ENCODE results near the gene LOXL1. TPM values are rescaled to one million over a fixed set of nuclear protein-coding genes. Genes with fewer than 3 reads are reported as not detected.

The LOXL1 gene
- total RNA-seq, 1 experiment from 2014 or later: not detected

DNA sequence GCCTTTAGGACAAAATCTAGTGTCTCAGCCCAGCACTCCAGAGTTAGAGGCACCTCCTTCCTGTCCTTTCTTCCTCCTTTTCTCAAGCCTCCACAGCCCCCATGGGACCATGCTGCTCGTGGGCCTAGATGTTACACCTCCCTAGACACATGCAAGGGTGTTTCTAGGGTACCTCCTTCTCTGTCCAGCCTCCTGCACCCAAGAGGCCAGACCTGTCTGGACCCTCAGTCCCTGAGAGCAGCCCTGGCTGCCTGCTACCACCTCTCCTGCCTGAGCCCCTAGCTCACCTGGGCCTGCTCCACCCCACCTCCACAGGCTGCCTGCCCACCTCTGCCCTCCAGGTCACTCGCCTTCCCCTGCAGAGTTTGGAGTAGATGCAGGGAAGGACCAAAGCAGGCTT is 5.2 kb downstream of the LOXL1 start:
- no peak overlapping the region for H3K27ac ChIP-seq (ENCODE audit: low read length)
- no peak overlapping the region for H3K4me2 ChIP-seq (ENCODE audit: low read depth, low read length, poor library complexity, severe bottlenecking)
- no peak overlapping the region for H3K9ac ChIP-seq (ENCODE audit: low read length)
- H3K27me3 ChIP-seq (ENCODE audit: low read length): no peaks in the 10 kb centered on the region
- no peak overlapping the region for H2AFZ ChIP-seq (ENCODE audit: low read length)
- H3K79me2 ChIP-seq (ENCODE audit: low read length): no peaks in the 10 kb centered on the region
- no peaks in the 10 kb centered on the region for H3K36me3 ChIP-seq (ENCODE audit: insufficient read depth, low read length)
- H3K9me3 ChIP-seq (ENCODE audit: low read length): no peaks in the 10 kb centered on the region
- DNase-seq: no peak
- H3K4me1 ChIP-seq (ENCODE audit: low read length): no peaks in the 10 kb centered on the region
- no peaks in the 10 kb centered on the region for H3K9me2 ChIP-seq (replicated peaks; ENCODE audit: insufficient read depth, low read length)
- no peaks in the 10 kb centered on the region for H4K20me1 ChIP-seq (ENCODE audit: insufficient read depth, low read depth, low read length)
- H3K4me3 ChIP-seq (ENCODE audit: low read length): no peak overlapping the region

- H3K9me2 ChIP-seq (replicated peaks; ENCODE audit: insufficient read depth, low read length): no peaks in the 10 kb centered on the region
- no peak for DNase-seq
- no peaks in the 10 kb centered on the region for H3K79me2 ChIP-seq (ENCODE audit: low read length)
- no peak overlapping the region for H3K4me3 ChIP-seq (ENCODE audit: low read length)
- H3K36me3 ChIP-seq (ENCODE audit: insufficient read depth, low read length): no peaks in the 10 kb centered on the region
- no peaks in the 10 kb centered on the region for H3K9me3 ChIP-seq (ENCODE audit: low read length)
- no peak overlapping the region for H2AFZ ChIP-seq (ENCODE audit: low read length)
- no peaks in the 10 kb centered on the region for H4K20me1 ChIP-seq (ENCODE audit: insufficient read depth, low read depth, low read length)
- H3K9ac ChIP-seq (ENCODE audit: low read length): no peak overlapping the region
- no peak overlapping the region for H3K27ac ChIP-seq (ENCODE audit: low read length)
- no peak overlapping the region for H3K4me2 ChIP-seq (ENCODE audit: low read depth, low read length, poor library complexity, severe bottlenecking)
- H3K27me3 ChIP-seq (ENCODE audit: low read length): no peaks in the 10 kb centered on the region
- no peaks in the 10 kb centered on the region for H3K4me1 ChIP-seq (ENCODE audit: low read length)
Observed at GRCh38 chr15:73932381-73933191, 6.3 kb downstream of the LOXL1 start.

GRCh38 chr15:73934281-73934680 is 8.0 kb downstream of the LOXL1 start:
- H3K79me2 ChIP-seq (ENCODE audit: low read length): no peaks in the 10 kb centered on the region
- H3K27ac ChIP-seq (ENCODE audit: low read length): no peak overlapping the region
- H3K9me3 ChIP-seq (ENCODE audit: low read length): no peaks in the 10 kb centered on the region
- no peak overlapping the region for H3K9ac ChIP-seq (ENCODE audit: low read length)
- no peaks in the 10 kb centered on the region for H3K4me1 ChIP-seq (ENCODE audit: low read length)
- H3K36me3 ChIP-seq (ENCODE audit: insufficient read depth, low read length): no peaks in the 10 kb centered on the region
- H2AFZ ChIP-seq (ENCODE audit: low read length): no peak overlapping the region
- no peak overlapping the region for H3K4me2 ChIP-seq (ENCODE audit: low read depth, low read length, poor library complexity, severe bottlenecking)
- H4K20me1 ChIP-seq (ENCODE audit: insufficient read depth, low read depth, low read length): no peaks in the 10 kb centered on the region
- H3K9me2 ChIP-seq (replicated peaks; ENCODE audit: insufficient read depth, low read length): no peaks in the 10 kb centered on the region
- H3K4me3 ChIP-seq (ENCODE audit: low read length): no peak overlapping the region
- H3K27me3 ChIP-seq (ENCODE audit: low read length): no peaks in the 10 kb centered on the region
- DNase-seq: no peak

GRCh38 chr15:73935547-73935946 is 9.3 kb downstream of the LOXL1 start:
- Histone ChIP-seq H3K27me3 (ENCODE audit: low read length) (no peaks in the 10 kb centered on the region), H4K20me1 (ENCODE audit: insufficient read depth, low read depth, low read length) (no peaks in the 10 kb centered on the region), H3K4me2 (ENCODE audit: low read depth, low read length, poor library complexity, severe bottlenecking) (no peak overlapping the region), H3K79me2 (ENCODE audit: low read length) (no peaks in the 10 kb centered on the region), H3K9ac (ENCODE audit: low read length) (no peak overlapping the region), H3K4me1 (ENCODE audit: low read length) (no peaks in the 10 kb centered on the region), H3K9me2 (replicated peaks; ENCODE audit: insufficient read depth, low read length) (no peaks in the 10 kb centered on the region), H2AFZ (ENCODE audit: low read length) (no peak overlapping the region), H3K36me3 (ENCODE audit: insufficient read depth, low read length) (no peaks in the 10 kb centered on the region), H3K4me3 (ENCODE audit: low read length) (no peak overlapping the region), H3K27ac (ENCODE audit: low read length) (no peak overlapping the region), H3K9me3 (ENCODE audit: low read length) (no peaks in the 10 kb centered on the region)
- no peak for DNase-seq

DNA sequence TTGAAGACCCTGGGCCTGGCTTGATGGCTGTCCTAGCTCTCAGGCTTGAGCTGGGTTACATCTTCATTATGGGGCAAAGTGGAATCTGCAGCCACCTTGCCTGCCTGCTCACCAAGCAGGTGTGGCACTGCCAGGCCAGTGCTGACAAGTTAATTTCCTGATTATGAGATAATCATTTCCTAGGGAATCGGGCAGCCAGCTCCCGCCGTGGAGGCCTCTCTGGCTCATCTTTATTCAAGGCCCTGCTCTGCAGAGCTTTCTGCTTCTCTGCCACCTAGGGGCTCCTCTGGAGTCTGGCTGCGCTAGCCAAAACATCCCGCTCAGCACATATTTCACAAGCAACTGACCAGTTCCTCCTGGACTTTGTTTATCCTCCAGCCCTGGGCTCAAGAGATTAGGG is 9.9 kb downstream of the LOXL1 start:
- H3K4me2 ChIP-seq (ENCODE audit: low read depth, low read length, poor library complexity, severe bottlenecking): no peak overlapping the region
- H2AFZ ChIP-seq (ENCODE audit: low read length): no peak overlapping the region
- H3K4me3 ChIP-seq (ENCODE audit: low read length): no peak overlapping the region
- H4K20me1 ChIP-seq (ENCODE audit: insufficient read depth, low read depth, low read length): no peaks in the 10 kb centered on the region
- no peaks in the 10 kb centered on the region for H3K9me3 ChIP-seq (ENCODE audit: low read length)
- no peak overlapping the region for H3K9ac ChIP-seq (ENCODE audit: low read length)
- no peak for DNase-seq
- H3K9me2 ChIP-seq (replicated peaks; ENCODE audit: insufficient read depth, low read length): no peaks in the 10 kb centered on the region
- H3K27me3 ChIP-seq (ENCODE audit: low read length): no peaks in the 10 kb centered on the region
- no peaks in the 10 kb centered on the region for H3K36me3 ChIP-seq (ENCODE audit: insufficient read depth, low read length)
- no peaks in the 10 kb centered on the region for H3K79me2 ChIP-seq (ENCODE audit: low read length)
- H3K27ac ChIP-seq (ENCODE audit: low read length): no peak overlapping the region
- no peaks in the 10 kb centered on the region for H3K4me1 ChIP-seq (ENCODE audit: low read length)

DNA sequence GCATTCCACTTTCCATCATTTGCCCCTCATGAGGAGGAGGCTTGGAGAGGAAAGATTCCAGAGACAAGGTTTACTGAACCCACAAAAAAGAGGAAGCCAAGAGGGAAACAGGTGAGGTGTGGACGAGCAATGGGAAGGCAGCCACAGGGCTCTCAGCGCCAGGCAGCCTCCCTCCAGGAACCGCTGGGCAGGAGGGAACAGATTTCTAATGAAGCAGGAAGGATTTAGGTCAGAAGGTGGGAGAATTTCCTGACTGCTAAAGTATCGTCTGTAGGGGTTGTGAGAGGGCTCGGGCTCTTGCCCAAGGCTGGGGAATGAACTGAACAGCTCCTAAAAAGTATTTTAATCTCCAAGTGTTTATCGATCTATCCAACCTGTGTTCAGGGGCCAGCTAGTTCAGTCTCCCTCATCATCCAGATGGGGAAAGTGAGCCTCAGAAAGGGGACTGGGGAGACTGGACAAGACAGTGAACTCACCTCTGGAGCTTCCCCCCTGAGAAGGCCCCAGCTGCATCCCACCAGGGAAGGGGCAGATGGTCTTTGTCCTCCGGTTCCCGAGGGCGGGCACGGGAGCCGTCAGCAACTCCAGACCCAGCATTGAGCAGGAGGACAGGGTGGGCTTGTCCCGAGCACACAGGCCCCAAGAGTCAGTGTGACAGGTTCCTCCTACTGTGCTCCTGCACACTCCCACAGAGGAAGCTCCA is 10.5 kb downstream of the LOXL1 start:
- Histone ChIP-seq H3K79me2 (ENCODE audit: low read length) (no peaks in the 10 kb centered on the region), H2AFZ (ENCODE audit: low read length) (no peak overlapping the region), H3K4me2 (ENCODE audit: low read depth, low read length, poor library complexity, severe bottlenecking) (no peak overlapping the region), H3K4me3 (ENCODE audit: low read length) (no peak overlapping the region), H3K9ac (ENCODE audit: low read length) (no peak overlapping the region), H3K27me3 (ENCODE audit: low read length) (no peaks in the 10 kb centered on the region), H3K9me2 (replicated peaks; ENCODE audit: insufficient read depth, low read length) (no peaks in the 10 kb centered on the region), H3K27ac (ENCODE audit: low read length) (no peak overlapping the region), H3K4me1 (ENCODE audit: low read length) (no peaks in the 10 kb centered on the region), H4K20me1 (ENCODE audit: insufficient read depth, low read depth, low read length) (no peaks in the 10 kb centered on the region), H3K36me3 (ENCODE audit: insufficient read depth, low read length) (no peaks in the 10 kb centered on the region), H3K9me3 (ENCODE audit: low read length) (no peaks in the 10 kb centered on the region)
- DNase-seq: no peak

DNA sequence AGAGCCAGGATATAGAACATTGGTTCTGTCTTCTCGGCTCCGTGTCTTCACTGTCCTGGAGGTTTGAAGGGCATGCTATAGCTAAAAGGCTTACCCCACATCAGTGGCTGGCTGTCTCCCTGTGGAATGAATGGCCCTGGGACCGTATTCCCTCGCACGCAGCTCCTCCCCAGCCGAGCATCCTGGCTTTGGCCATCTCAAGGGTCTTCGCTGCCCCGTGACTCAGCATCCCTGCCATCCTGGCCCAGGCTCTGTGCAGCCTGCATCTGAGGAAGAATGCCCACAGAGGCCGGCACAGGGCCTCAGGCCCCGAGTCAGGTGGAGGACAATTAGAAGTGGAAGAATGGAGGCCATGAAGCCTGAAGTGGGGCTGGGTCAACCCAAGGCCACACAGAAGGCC is 11.0 kb downstream of the LOXL1 start:
- Histone ChIP-seq H3K9me3 (ENCODE audit: low read length) (no peaks in the 10 kb centered on the region), H3K27me3 (ENCODE audit: low read length) (no peaks in the 10 kb centered on the region), H3K36me3 (ENCODE audit: insufficient read depth, low read length) (no peaks in the 10 kb centered on the region), H3K4me2 (ENCODE audit: low read depth, low read length, poor library complexity, severe bottlenecking) (no peak overlapping the region), H3K4me1 (ENCODE audit: low read length) (no peaks in the 10 kb centered on the region), H2AFZ (ENCODE audit: low read length) (no peak overlapping the region), H4K20me1 (ENCODE audit: insufficient read depth, low read depth, low read length) (no peaks in the 10 kb centered on the region), H3K27ac (ENCODE audit: low read length) (no peak overlapping the region), H3K79me2 (ENCODE audit: low read length) (no peaks in the 10 kb centered on the region), H3K9me2 (replicated peaks; ENCODE audit: insufficient read depth, low read length) (no peaks in the 10 kb centered on the region), H3K9ac (ENCODE audit: low read length) (no peak overlapping the region), H3K4me3 (ENCODE audit: low read length) (no peak overlapping the region)
- no peak for DNase-seq

DNA sequence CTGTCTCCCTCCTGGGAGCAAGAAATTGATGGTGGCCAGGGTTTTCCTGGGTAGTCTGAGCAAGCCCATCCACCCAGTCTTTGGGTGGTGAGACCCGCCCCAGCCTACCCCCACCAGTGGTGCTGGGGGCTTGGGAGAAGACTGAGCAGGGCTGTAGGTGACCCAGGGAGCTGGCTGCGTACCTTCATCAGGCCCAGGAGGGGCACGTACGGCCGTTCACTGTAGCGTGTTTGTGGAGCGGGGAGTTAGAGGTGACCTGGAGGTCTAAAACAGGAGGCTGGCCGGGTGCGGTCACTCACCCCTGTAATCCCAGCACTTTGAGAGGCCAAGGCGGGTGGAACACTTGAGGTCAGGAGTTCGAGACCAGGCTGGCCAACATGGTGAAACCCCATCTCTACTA is 11.5 kb downstream of the LOXL1 start:
- H3K9me2 ChIP-seq (replicated peaks; ENCODE audit: insufficient read depth, low read length): no peaks in the 10 kb centered on the region
- no peak overlapping the region for H2AFZ ChIP-seq (ENCODE audit: low read length)
- H3K36me3 ChIP-seq (ENCODE audit: insufficient read depth, low read length): no peaks in the 10 kb centered on the region
- H3K9me3 ChIP-seq (ENCODE audit: low read length): no peaks in the 10 kb centered on the region
- H3K27ac ChIP-seq (ENCODE audit: low read length): no peak overlapping the region
- H3K4me1 ChIP-seq (ENCODE audit: low read length): no peaks in the 10 kb centered on the region
- H3K27me3 ChIP-seq (ENCODE audit: low read length): no peaks in the 10 kb centered on the region
- H4K20me1 ChIP-seq (ENCODE audit: insufficient read depth, low read depth, low read length): no peaks in the 10 kb centered on the region
- no peak overlapping the region for H3K9ac ChIP-seq (ENCODE audit: low read length)
- H3K79me2 ChIP-seq (ENCODE audit: low read length): no peaks in the 10 kb centered on the region
- H3K4me2 ChIP-seq (ENCODE audit: low read depth, low read length, poor library complexity, severe bottlenecking): no peak overlapping the region
- no peak for DNase-seq
- H3K4me3 ChIP-seq (ENCODE audit: low read length): no peak overlapping the region

Data from Karpas-422 (cell line).